NT2/D1 (cell line): ENCODE measurements around the gene SMPD3.

Experiments used
- SUZ12 ChIP-seq: IDR thresholded peaks from 2 replicates; pipeline ENCODE4 v1.6.1; 2011; ENCODE audit not compliant: insufficient read length, insufficient read depth; ENCODE audit errors: extremely low read depth
- YY1 ChIP-seq: IDR thresholded peaks from 2 replicates; pipeline ENCODE4 v1.6.1; 2011; ENCODE audit not compliant: insufficient read length, insufficient read depth
- ZNF274 ChIP-seq: IDR thresholded peaks from 2 replicates; pipeline ENCODE4 v1.6.1; 2011; ENCODE audit warnings: mild to moderate bottlenecking, low read depth, low read length

DNA sequence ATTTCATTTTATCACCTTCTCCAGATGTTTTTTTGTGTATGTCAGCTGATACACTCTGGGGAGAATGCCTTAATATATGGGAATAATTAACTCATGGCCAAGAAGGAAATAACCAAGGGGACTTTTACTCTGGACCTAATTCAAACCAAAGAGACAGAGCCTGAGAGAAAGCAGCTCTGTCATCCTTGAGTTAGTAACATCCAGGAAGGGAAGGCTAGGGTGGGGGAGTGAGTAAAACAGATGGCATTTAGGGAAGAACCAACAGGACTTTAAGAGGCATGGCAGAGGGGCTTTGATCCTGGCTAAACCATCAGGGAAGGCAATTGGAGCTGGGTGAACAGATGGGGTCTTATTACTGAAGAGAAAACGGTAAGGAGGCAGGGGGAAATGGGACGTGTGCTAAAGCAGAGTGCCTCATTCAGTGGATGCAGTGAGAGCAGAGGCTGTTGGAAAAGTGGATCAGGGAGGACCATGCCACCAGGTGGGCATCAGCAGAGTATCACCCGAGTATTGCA lies 2.5 kb upstream of the SMPD3 start:
- no peak for TF ChIP-seq ZNF274
- TF ChIP-seq YY1: no peak
- TF ChIP-seq SUZ12: no peak
